ENCODE data around the gene BTNL3. TPM values are rescaled to one million over a fixed set of nuclear protein-coding genes. Genes with fewer than 3 reads are reported as not detected.
"Not testable (repeated sequence)": the region's sequence is repeated elsewhere in the genome, so short reads cannot be mapped to it uniquely, and the experiment has no call there.

The BTNL3 gene
- total and polyA plus RNA-seq, 3 donors from 2014 or later = 4.1 TPM; not detected in 2

DNA sequence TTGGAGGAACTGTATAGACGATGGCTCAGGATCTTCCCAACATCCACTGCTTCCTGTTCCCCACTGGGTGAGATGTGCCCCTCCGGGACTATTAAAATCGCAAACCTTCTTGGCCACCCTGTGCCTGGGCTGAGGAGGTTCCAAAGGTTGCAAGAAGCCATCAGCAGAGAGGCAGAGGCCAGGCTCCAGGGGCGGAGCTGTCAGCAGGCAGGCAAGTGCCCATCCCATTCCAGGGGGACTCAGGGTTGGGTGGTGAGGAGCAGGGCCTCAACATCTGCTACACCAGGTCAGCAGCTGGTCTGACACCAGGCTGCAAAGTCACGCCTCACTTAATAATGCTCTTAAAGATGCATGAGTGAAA lies 2.2 kb downstream of the BTNL3 start:
- WGBS, 2 donors = 81 to 83% methylated on average over 2 to 5 of the region's 5 CpGs
- Histone ChIP-seq H3K27me3 (no peaks in the 10 kb centered on the region), H3K4me3 (no peak overlapping the region), H3K9me3 (no peaks in the 10 kb centered on the region), H3K27ac (no peak overlapping the region), H3K4me1 (no peaks in the 10 kb centered on the region), H3K36me3 (ENCODE audit: low read depth, missing control alignments) (no peaks in the 10 kb centered on the region)
- intact Hi-C loops (cut with DNase I; ENCODE audit: low total_unique reads) = no loop called here
- DNase-seq = no peak
- TF ChIP-seq, protein P1, sequence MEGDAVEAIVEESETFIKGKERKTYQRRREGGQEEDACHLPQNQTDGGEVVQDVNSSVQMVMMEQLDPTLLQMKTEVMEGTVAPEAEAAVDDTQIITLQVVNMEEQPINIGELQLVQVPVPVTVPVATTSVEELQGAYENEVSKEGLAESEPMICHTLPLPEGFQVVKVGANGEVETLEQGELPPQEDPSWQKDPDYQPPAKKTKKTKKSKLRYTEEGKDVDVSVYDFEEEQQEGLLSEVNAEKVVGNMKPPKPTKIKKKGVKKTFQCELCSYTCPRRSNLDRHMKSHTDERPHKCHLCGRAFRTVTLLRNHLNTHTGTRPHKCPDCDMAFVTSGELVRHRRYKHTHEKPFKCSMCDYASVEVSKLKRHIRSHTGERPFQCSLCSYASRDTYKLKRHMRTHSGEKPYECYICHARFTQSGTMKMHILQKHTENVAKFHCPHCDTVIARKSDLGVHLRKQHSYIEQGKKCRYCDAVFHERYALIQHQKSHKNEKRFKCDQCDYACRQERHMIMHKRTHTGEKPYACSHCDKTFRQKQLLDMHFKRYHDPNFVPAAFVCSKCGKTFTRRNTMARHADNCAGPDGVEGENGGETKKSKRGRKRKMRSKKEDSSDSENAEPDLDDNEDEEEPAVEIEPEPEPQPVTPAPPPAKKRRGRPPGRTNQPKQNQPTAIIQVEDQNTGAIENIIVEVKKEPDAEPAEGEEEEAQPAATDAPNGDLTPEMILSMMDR (IDR thresholded peaks at IDR 0.05) = no peak
- TF ChIP-seq POLR2A (IDR thresholded peaks at IDR 0.05) = no peak

DNA sequence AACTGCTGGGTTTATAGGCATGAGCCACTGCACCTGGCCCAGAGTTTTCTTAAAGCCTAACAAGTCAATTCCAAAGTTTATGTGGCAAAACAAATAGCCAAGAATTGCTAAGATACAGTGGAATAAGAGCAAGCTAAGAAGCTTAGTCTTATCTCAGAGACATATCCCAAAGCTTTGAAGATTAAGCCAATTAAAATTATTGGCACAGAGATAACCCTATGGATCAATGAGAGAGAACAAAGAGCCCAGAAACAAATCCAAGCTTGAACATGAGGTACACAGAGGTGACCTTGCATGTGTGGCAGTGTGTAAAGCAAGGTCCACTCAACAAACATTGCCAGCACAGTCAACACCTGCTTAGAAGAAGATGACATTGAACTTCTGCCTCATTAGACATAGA lies 13.3 kb downstream of the BTNL3 start:
- Histone ChIP-seq H3K27ac (no peak overlapping the region), H3K27me3 (no peaks in the 10 kb centered on the region), H3K4me1 (no peaks in the 10 kb centered on the region), H3K9me3 (no peaks in the 10 kb centered on the region), H3K4me3 (no peak overlapping the region), H3K36me3 (ENCODE audit: low read depth, missing control alignments) (no peaks in the 10 kb centered on the region)
- intact Hi-C loops (cut with DNase I; ENCODE audit: low total_unique reads) = no loop called here
- TF ChIP-seq, protein P1 (IDR thresholded peaks at IDR 0.05) = no peak
- no peak for TF ChIP-seq POLR2A (IDR thresholded peaks at IDR 0.05)
- DNase-seq = no peak

DNA sequence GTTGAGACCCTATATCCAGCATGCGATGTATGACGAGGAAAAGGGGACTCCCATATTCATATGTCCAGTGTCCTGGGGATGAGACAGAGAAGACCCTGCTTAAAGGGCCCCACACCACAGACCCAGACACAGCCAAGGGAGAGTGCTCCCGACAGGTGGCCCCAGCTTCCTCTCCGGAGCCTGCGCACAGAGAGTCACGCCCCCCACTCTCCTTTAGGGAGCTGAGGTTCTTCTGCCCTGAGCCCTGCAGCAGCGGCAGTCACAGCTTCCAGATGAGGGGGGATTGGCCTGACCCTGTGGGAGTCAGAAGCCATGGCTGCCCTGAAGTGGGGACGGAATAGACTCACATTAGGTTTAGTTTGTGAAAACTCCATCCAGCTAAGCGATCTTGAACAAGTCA lies 17.1 kb downstream of the BTNL3 start:
- no peaks in the 10 kb centered on the region for H3K4me1 ChIP-seq
- no peak overlapping the region for H3K4me3 ChIP-seq
- no peak for TF ChIP-seq POLR2A (IDR thresholded peaks at IDR 0.05)
- H3K36me3 ChIP-seq (ENCODE audit: low read depth, missing control alignments) = no peaks in the 10 kb centered on the region
- intact Hi-C loops (cut with DNase I; ENCODE audit: low total_unique reads) = no loop called here
- DNase-seq = no peak
- no peaks in the 10 kb centered on the region for H3K9me3 ChIP-seq
- H3K27me3 ChIP-seq = no peaks in the 10 kb centered on the region
- 90% methylated on average over 4 to 9 of the region's 9 CpGs for WGBS, 2 donors
- H3K27ac ChIP-seq = no peak overlapping the region

DNA sequence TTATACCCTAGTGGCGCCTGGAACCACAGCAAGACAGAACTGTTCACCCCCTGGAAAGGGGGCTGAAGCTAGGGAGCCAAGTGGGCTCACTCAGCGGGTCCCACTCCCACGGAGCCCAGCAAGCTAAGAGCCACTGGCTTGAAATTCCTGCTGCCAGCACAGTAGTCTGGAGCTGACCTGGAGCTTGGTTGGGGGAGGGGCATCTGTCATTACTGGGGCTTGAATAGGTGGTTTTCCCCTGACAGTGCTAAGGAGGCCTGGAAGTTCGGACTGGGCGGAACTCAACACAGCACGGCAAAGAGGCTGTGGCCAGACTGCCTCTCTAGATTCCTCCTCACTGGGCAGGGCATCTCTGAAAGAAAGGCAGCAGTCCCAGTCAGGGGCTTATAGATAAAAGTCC lies 19.5 kb downstream of the BTNL3 start:
- no peaks in the 10 kb centered on the region for H3K27me3 ChIP-seq
- no peaks in the 10 kb centered on the region for H3K36me3 ChIP-seq (ENCODE audit: low read depth, missing control alignments)
- no peak for DNase-seq
- H3K9me3 ChIP-seq = no peaks in the 10 kb centered on the region
- H3K27ac ChIP-seq = no peak overlapping the region
- TF ChIP-seq, protein P1 (IDR thresholded peaks at IDR 0.05) = no peak
- TF ChIP-seq POLR2A (IDR thresholded peaks at IDR 0.05) = no peak
- H3K4me1 ChIP-seq = no peaks in the 10 kb centered on the region
- intact Hi-C loops (cut with DNase I; ENCODE audit: low total_unique reads) = no loop called here
- H3K4me3 ChIP-seq = no peak overlapping the region
- WGBS, 2 donors = 68 to 72% methylated on average over 3 to 6 of the region's 6 CpGs

DNA sequence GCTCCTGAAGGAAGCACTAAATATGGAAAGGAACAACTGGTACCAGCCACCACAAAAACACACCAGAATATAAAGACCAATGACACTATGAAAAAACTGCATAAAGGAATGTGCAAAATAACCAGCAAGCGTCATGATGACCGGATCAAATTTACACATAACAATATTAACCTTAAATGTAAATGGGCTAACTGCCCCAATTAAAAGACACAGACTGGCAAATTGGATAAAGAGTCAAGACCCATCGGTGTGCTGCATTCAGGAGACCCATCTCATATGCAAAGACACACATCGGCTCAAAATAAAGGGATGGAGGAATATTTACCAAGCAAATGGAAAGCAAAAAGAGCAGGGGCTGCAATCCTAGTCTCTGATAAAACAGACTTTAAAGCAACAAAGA lies 21.4 kb downstream of the BTNL3 start:
- H3K9me3 ChIP-seq; H3K4me3 ChIP-seq; H3K36me3 ChIP-seq (ENCODE audit: low read depth, missing control alignments); H3K27ac ChIP-seq; DNase-seq; H3K4me1 ChIP-seq; intact Hi-C loops (cut with DNase I; ENCODE audit: low total_unique reads); H3K27me3 ChIP-seq: not testable (repeated sequence)
- WGBS, 2 donors = 92 to 97% methylated on average over 4 of the region's 4 CpGs

DNA sequence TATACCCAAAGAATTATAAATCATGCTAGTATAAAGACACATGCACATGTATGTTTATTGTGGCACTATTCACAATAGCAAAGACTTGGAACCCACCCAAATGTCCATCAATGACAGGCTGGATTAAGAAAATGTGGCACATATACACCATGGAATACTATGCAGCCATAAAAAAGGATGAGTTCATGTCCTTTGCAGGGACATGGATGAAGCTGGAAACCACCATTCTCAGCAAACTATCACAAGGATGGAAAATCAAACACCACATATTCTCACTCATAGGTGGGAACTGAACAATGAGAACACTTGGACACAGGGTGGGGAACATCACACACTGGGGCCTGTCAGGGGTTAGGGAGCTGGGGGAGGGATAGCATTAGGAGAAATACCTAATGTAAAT lies 26.0 kb downstream of the BTNL3 start:
- H3K27me3 ChIP-seq; DNase-seq; H3K36me3 ChIP-seq (ENCODE audit: low read depth, missing control alignments); H3K4me3 ChIP-seq; H3K9me3 ChIP-seq; H3K4me1 ChIP-seq; intact Hi-C loops (cut with DNase I; ENCODE audit: low total_unique reads); H3K27ac ChIP-seq: not testable (repeated sequence)

DNA sequence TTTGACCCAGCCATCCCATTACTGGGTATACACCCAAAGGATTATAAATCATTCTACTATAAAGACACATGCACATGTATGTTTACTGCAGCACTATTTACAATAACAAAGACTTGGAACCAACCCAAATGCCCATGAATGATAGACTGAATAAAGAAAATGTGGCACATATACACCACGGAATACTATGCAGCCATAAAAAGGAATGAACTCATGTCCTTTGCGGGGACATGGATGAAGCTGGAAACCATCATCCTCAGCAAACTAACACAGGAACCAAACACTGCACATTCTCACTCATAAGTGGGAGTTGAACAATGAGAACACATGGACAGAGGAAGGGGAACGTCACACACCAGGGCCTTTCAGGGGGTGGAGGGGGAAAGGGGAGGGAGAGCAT lies 28.8 kb downstream of the BTNL3 start:
- DNase-seq; H3K4me3 ChIP-seq; H3K36me3 ChIP-seq (ENCODE audit: low read depth, missing control alignments); H3K9me3 ChIP-seq; intact Hi-C loops (cut with DNase I; ENCODE audit: low total_unique reads); H3K27me3 ChIP-seq; H3K4me1 ChIP-seq; H3K27ac ChIP-seq: not testable (repeated sequence)
- 83 to 94% methylated on average over 3 of the region's 3 CpGs for WGBS, 2 donors

Measured in testis (tissue), 3 donors.